ENCODE data around the gene GDF7. TPM values are rescaled to one million over a fixed set of nuclear protein-coding genes. Genes with fewer than 3 reads are reported as not detected.

The GDF7 gene
- total and polyA plus RNA-seq, 2 of the 8 experiments (the other 6 are each of a cell fraction or from before 2014, with no cell fraction given) = 0.04 to 0.06 TPM

GRCh38 chr2:20624884-20625485 lies 42.0 kb upstream of the GDF7 start (continued):
- no peak for TF ChIP-seq CHD7 (IDR thresholded peaks at IDR 0.05; ENCODE audit: insufficient replicate concordance, low read length)
- TF ChIP-seq KDM4A (IDR thresholded peaks at IDR 0.05; ENCODE audit: low read depth, low read length, severe bottlenecking) = no peak
- no peak for TF ChIP-seq CBX5 (IDR thresholded peaks at IDR 0.05; ENCODE audit: low read depth, low read length)

Data from H1 (cell line).